Measurements from ENCODE around the gene GPC6. TPM values are rescaled to one million over a fixed set of nuclear protein-coding genes. Genes with fewer than 3 reads are reported as not detected.

Gene GPC6
- total RNA-seq, 1 donor from 2014 or later = 42.9 TPM

- Mint-ChIP-seq H3K4me3 (no peak overlapping the region), H3K27ac (no peak overlapping the region), H3K27me3 (ENCODE audit: insufficient read depth, low read depth) (no peaks in the 10 kb centered on the region), H3K4me1 (peaks cover 15% of the 10 kb centered on the region), H3K9me3 (peaks cover 4% of the 10 kb centered on the region), H3K36me3 (no peaks in the 10 kb centered on the region)
- no peak overlapping the region for H3K4me2 ChIP-seq
- H3K79me2 ChIP-seq (ENCODE audit: low read depth) = no peaks in the 10 kb centered on the region
- DNase-seq (ENCODE audit: low spot score) = no peak
- no peaks in the 10 kb centered on the region for H3K36me3 ChIP-seq
- no peak overlapping the region for H3K4me3 ChIP-seq
- H3F3A ChIP-seq (ENCODE audit: low read depth) = no peaks in the 10 kb centered on the region
- no peaks in the 10 kb centered on the region for H4K20me1 ChIP-seq (ENCODE audit: low read depth)
- no peaks in the 10 kb centered on the region for H3K9me3 ChIP-seq (ENCODE audit: low read depth)
- no peaks in the 10 kb centered on the region for H3K27me3 ChIP-seq
- H3K9ac ChIP-seq = no peak overlapping the region
- H3K4me1 ChIP-seq = peaks cover 9% of the 10 kb centered on the region
- no peak overlapping the region for H3K27ac ChIP-seq
- TF ChIP-seq CTCF (IDR thresholded peaks at IDR 0.05) (no peak), EZH2 (IDR thresholded peaks at IDR 0.05) (no peak), EZH2phosphoT487 (IDR thresholded peaks at IDR 0.05) (no peak)
- H2AFZ ChIP-seq (replicated peaks) = no peak overlapping the region
Observed at GRCh38 chr13:93729383-93729782, 502.8 kb downstream of the GPC6 start.

GRCh38 chr13:93730780-93731179, 504.2 kb downstream of the GPC6 start:
- Histone ChIP-seq H3K9me3 (ENCODE audit: low read depth) (no peaks in the 10 kb centered on the region), H3K4me2 (no peak overlapping the region), H2AFZ (replicated peaks) (no peak overlapping the region), H3K27me3 (no peaks in the 10 kb centered on the region), H3F3A (ENCODE audit: low read depth) (no peaks in the 10 kb centered on the region), H3K27ac (no peak overlapping the region), H3K79me2 (ENCODE audit: low read depth) (no peaks in the 10 kb centered on the region), H4K20me1 (ENCODE audit: low read depth) (no peaks in the 10 kb centered on the region), H3K9ac (no peak overlapping the region), H3K36me3 (no peaks in the 10 kb centered on the region), H3K4me1 (peaks cover 9% of the 10 kb centered on the region), H3K4me3 (no peak overlapping the region)
- TF ChIP-seq EZH2phosphoT487 (IDR thresholded peaks at IDR 0.05) = no peak
- TF ChIP-seq EZH2 (IDR thresholded peaks at IDR 0.05) = no peak
- no peak for TF ChIP-seq CTCF (IDR thresholded peaks at IDR 0.05)
- Mint-ChIP-seq H3K27ac (no peak overlapping the region), H3K4me3 (no peak overlapping the region), H3K4me1 (peaks cover 15% of the 10 kb centered on the region), H3K27me3 (ENCODE audit: insufficient read depth, low read depth) (no peaks in the 10 kb centered on the region), H3K36me3 (no peaks in the 10 kb centered on the region), H3K9me3 (peaks cover 4% of the 10 kb centered on the region)
- no peak for DNase-seq (ENCODE audit: low spot score)

GRCh38 chr13:93732186-93732585, 505.6 kb downstream of the GPC6 start:
- Histone ChIP-seq H3K4me1 (no peaks in the 10 kb centered on the region), H3K4me2 (no peak overlapping the region), H2AFZ (replicated peaks) (no peak overlapping the region), H3K4me3 (no peak overlapping the region), H3K9me3 (ENCODE audit: low read depth) (no peaks in the 10 kb centered on the region), H3K36me3 (no peaks in the 10 kb centered on the region), H3K27ac (no peak overlapping the region), H3K27me3 (no peaks in the 10 kb centered on the region), H3K79me2 (ENCODE audit: low read depth) (no peaks in the 10 kb centered on the region), H4K20me1 (ENCODE audit: low read depth) (no peaks in the 10 kb centered on the region), H3F3A (ENCODE audit: low read depth) (no peaks in the 10 kb centered on the region), H3K9ac (no peak overlapping the region)
- no peak overlapping the region for H3K4me3 Mint-ChIP-seq
- H3K27me3 Mint-ChIP-seq (ENCODE audit: insufficient read depth, low read depth) = no peaks in the 10 kb centered on the region
- peaks cover 7% of the 10 kb centered on the region for H3K4me1 Mint-ChIP-seq
- H3K36me3 Mint-ChIP-seq = no peaks in the 10 kb centered on the region
- no peak overlapping the region for H3K27ac Mint-ChIP-seq
- peaks cover 4% of the 10 kb centered on the region for H3K9me3 Mint-ChIP-seq
- no peak for DNase-seq (ENCODE audit: low spot score)
- TF ChIP-seq CTCF (IDR thresholded peaks at IDR 0.05) (no peak), EZH2 (IDR thresholded peaks at IDR 0.05) (no peak), EZH2phosphoT487 (IDR thresholded peaks at IDR 0.05) (no peak)

Measured in neural progenitor cell (in vitro differentiated cells).